Measurements from ENCODE around the gene INSYN2B. TPM values are rescaled to one million over a fixed set of nuclear protein-coding genes. Genes with fewer than 3 reads are reported as not detected.

The INSYN2B gene
- 1 to 10 TPM; 1.5 to 2.4 (median 2.1) TPM for polyA plus RNA-seq (ENCODE audit: insufficient read length in 4 of 4)

DNA sequence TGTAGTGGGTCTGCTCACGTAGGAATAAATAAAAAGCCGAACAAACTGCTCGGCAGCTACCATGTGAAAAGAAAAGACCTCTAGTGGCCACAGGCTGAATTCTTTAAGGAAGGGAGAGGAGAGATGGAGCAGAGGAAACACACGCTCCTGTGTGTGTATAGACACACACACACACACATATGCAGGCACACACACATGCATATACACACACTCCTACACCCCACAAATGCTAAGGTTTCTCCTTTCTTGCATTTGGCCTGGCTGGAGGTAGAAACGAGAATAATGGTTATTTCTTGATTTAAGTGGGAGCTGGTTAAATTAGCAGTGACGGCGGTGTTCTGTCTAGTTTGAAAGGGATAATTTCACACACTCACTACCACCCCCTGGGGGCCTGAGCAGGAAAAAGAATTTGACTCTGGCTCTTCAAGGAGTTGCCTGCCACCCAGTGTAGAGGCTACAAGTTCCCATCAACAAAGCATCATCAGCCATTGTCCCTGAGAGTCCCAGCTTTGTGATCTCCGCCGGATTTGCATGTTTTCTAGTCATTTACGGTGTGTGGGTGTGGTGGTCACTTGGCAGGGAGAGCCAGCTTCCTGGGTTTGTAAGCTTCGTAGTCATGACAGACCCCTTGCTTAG is at the start of gene INSYN2B:
Gene INSYN2B, minus strand, starts transcription at position 78 of the 636 bp plus-strand sequence. CDS start 96,597 bp downstream, outside the sequence.
- peak; percentile 81 to 87 (median 82) for DNase-seq (ENCODE audit: low read depth in 4 of 4, low spot score in 3 of 4)

DNA sequence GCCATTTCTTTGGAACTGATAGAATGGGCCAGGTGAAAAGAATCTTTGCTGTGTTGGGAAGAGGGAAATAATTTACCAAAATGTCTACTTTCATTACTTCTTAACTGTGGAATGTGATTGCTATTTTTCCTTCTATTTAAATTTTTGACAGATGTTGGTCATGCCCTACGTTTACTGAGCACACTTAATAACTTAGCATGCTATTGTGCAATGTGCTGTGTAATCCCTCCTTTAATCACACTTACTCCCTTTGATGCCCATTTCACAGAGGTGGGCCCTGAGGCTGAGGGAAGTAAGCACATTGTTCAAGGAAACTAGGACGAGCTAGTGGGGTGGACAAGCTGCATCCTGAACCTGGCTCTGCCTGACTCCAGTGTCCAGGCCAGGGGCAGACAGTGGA is 47.8 kb upstream of the INSYN2B start:
- no peak for DNase-seq (ENCODE audit: low read depth in 4 of 4, low spot score in 3 of 4)

DNA sequence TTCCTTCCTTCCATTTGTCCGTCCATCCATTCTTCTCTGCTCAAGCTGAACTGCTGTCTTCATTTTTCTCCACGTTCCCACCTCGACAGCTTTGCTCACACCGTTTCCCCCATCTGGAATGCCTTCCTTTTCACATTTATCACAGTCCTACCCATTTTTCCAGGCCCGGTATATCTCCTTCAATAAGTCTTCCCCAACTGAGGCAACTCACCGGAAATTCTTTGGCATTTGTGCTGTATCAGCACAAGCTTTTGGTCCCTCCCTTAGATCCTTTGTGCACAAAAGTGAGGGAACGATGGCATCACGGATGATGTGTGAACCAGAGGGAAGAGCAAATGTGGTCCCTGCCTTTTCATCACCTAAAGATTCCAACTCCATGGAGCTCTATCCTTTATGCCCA is 45.6 kb upstream of the INSYN2B start:
- no peak for DNase-seq (ENCODE audit: low read depth in 4 of 4, low spot score in 3 of 4)

DNA sequence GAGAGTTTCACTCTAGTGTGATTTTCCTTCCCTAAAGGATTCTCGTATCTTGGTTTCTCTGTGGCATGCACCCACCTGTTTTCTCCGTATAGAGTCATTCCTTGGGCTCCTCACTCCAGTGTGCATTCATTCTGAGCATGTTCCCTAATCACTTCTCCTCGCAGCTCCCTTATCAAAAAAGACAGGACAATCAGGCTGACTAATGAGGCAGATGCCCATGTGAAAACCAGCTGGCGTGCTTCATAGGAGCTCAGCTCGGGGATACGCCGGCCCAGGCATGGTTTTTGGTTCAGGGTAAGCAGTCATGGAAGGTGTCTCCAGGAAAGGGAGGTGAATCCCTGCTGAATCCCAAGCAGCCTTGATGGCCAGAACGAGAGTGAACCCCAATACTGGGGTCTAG is 41.2 kb upstream of the INSYN2B start:
- DNase-seq (ENCODE audit: low read depth in 4 of 4, low spot score in 3 of 4) = no peak

DNA sequence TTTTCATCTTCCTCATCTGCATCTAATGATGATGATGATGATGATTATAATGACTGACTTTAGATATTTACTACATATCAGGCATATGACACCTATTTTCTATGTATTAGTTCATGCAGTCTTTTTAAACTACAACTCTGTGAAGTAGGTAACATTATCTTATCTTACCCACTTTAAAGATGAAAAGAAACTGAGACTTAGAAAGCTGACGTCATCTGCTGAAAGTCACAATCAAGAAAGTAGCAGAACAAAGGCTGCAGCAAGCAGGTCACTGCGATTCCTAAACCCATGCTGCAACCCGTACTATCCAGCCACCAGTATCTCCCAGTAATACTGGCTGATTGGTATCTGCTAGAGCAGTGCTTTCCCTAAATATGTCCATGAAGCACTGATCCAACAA is 40.1 kb upstream of the INSYN2B start:
- no peak for DNase-seq (ENCODE audit: low read depth in 4 of 4, low spot score in 3 of 4)

DNA sequence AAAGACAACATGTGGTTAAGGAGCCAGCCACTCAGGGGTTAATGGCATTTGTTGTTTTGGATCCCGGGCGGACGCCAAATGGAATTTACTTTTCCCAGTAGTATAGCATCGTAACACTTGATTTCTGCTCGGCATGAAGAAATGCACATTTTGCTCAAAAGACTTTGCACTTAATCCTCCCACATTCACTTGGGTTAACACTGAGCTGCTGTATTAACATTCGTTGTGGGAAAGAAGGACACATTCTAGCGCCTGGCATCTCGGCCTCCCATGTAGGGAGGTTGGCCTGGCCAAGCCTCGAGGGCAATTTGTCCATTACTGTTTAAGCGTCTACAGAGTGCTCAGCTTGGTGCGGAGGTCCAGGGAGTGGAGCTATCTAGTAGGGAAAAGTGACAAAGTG is 32.3 kb upstream of the INSYN2B start:
- no peak for DNase-seq (ENCODE audit: low read depth in 4 of 4, low spot score in 3 of 4)

DNA sequence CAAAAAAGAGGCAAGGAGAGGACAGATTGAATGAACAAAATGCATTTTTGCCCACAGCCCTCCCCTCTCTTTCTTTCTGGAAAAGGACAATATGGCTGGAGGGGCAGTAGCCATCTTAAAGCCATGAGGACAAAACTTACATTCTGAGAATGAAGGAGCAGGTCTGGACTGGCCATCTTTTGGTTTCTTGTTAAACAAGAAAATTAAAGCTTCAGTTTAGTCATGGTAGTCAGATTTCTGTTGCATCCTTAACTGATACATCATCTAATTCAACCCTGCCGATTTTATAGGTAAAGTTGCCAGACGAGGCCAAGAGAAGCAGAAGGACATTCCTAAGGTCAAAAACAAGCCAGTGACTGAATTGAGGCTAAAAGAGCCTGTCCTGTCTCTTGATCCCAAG is 31.5 kb upstream of the INSYN2B start:
- DNase-seq (ENCODE audit: low read depth in 4 of 4, low spot score in 3 of 4) = no peak

DNA sequence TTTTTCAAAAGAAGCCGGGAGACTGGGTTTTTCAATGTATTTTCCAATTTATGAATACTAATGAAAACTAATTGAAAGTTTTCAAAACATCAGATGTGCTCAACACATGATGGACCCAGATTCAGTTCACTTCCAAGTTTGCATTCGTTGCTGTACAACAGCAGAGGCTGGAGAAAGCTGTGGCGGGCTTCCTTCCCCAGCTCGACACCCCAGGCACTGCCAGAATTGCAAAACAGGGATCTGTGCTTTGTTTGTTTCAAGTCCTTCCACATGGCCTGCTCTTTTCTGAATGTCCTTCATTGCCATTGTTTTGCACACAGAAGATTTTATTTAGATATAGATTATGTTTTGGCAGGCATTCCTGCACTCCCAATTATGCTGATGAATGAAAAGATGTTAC is 30.3 kb upstream of the INSYN2B start:
- DNase-seq (ENCODE audit: low read depth in 4 of 4, low spot score in 3 of 4) = no peak

DNA sequence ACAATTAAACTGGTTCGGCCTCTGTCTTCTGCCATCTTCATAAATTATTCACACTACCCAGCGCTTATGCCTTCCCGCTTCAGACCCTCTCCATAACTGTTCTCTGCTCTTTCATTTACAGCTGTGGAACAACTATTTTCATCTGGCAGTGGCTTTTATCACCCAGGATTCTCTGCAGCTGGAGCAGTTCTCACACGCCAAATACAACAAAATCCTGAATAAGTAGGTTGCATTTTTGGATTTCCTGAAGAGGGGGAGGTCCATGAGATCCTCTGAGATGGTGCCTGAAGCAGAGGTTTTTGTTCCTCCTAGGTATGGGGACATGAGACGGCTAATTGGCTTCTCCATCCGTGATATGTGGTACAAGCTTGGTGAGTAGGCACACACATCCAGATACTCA is 28.1 kb upstream of the INSYN2B start:
- no peak for DNase-seq (ENCODE audit: low read depth in 4 of 4, low spot score in 3 of 4)

DNA sequence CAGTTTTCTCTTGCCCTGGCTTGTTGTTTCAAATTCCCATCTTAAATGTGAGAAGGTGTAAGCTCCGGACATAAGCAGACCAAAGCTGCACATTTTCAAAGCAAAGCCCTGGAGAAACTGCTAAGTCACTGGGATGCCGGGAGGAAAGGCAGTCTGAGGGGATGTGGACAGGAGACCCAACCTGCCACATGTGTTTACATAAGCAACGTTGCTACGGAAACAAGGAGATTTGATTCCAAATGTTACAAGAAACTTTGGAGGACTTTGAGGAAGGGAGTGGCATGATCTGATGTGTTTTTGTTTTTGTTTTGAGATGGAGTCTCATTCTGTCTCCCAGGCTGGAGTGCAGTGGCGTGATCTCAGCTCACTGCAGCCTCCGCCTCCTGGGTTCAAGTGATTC is 25.7 kb upstream of the INSYN2B start:
- peak in 1 of 4 donors; percentile 36 for DNase-seq (ENCODE audit: low read depth in 4 of 4, low spot score in 3 of 4)

DNA sequence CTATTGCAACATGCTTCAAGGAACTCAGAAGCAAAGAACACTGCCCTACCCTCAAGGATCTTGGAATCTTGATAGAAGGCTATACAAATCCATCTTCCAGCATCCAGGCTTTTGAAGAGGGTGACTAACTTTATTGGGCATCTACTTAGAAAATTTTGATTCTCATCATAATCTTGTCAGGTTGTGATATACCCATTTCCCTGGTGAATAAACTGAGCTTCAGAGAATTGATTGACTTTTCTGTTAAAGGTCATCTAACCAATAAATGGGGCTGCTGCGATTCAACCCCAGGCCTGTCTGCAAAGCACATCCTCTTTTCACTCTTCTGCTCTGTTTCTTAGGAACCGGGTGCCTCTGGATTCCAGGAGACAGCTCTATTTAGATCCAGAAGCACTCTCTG is 19.9 kb upstream of the INSYN2B start:
- no peak for DNase-seq (ENCODE audit: low read depth in 4 of 4, low spot score in 3 of 4)

DNA sequence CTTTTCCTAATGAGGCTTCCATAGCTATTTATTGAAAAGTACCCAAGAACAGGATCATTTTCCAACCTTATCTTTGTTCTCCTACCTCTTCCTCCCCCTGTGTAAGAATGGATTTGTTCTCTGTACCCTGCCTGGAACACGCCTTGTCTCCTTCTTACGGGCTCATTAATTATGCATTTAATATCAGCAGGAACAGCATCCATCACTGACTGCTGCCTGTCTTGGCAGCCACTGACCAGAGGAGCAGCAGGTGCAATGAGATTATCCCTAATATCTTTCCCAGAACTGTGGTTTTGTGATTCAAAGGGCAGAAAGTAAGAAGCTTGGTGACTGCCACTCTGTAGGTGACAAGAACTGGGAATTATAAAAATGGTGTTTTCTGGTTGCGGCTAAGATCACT is 19.3 kb upstream of the INSYN2B start:
- DNase-seq (ENCODE audit: low read depth in 4 of 4, low spot score in 3 of 4) = no peak

DNA sequence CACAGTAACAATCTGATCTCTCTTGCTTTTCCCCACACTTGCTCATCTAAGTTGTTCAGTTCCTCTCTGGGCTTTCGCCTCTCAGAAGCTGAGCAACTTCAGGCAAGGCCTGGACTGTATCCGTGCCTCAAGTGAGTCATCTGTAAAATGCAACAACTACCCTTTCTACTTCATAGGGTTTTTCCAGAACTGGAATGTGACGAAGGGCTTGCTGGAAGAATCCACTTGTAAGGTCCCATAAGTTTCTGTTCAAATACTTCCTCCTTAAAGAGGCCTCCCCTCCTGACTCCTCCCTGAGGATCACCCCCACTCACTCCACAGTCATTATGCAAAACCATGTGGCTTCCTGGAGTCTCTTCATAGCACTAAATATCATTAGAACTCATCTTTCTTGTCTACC is 17.5 kb upstream of the INSYN2B start:
- no peak for DNase-seq (ENCODE audit: low read depth in 4 of 4, low spot score in 3 of 4)

DNA sequence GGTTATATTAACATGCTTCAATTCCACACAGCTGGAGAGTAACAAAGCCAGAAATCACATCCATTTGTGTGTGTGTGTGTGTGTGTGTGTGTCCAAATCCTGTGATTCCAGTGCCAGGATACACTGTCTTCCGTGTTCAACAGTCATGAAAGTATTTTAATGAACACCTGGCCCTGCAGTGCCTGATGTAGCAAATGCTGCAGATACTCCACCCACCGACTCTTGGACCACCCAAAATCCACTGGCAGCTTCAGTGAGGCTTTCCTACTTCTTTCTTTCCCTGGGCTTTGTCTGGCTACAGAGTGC is 13.1 kb upstream of the INSYN2B start:
- DNase-seq (ENCODE audit: low read depth in 4 of 4, low spot score in 3 of 4) = no peak

DNA sequence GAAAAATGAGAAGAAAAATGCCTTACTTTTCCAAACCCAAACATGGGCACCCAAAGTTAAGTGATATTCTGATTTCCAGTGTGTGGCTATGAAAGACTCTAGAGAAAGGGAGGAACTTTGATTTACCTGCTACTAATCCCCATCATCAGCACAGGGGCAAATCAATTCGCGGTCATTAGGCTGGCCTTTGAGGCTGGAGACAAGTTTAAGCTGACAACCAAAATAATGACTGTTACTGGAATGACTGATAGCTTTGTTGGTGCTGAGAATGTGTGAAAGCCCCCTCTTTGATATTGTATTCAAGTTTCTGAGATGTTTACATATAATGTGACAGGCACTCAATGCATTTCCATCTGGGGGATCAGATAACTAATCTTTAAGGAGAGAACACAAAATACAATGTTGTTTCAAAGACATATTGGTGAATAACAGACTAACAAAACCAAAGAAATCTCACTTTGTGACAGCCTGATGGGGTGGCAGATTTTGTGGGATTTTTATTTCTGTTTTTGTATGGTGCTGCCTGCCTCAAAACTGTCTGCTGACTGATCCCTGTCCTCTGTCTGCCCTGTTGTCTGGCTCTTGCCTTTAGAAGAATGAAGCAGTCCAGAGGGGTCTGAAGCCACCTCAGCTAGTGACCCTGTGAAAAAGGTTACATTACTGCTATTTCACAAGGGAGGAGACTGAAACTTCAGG is 12.6 kb upstream of the INSYN2B start:
- DNase-seq (ENCODE audit: low read depth in 4 of 4, low spot score in 3 of 4) = no peak

DNA sequence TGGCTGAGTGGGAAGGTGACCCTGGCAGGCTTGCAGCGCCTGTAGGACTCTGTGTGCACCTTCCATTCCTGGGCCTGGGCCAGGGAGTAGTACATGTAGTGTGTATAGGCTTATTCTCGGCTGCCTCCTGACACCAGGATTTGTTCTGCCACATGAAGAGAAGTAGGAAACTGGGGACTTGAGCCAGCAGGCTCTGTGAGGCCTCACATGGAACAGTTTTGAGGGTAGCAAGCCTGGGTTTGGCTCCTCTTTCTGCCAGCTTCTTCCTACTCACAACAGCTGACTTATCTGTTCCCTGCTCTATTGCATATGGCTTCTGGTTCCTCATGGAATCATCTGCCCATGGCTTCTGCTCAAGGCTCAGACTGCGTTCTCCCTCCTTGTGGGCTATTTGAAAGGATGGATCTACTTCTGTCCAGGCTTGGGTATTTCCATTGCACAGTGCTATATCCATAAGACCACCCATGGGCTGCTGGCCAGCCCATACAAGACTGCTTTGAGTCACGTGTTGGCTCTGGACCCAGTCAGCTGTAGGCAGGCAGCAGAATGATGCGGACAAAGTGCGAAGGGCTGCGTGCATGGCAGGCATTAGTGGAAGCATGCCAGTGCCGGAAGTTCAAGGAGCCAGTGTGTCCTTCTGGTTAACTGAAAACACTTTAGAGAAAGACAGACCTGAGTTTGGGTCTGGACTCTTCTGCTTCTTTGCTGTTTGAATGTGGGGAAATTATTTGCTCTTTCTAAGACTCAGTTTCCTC is 11.0 kb upstream of the INSYN2B start:
- DNase-seq (ENCODE audit: low read depth in 4 of 4, low spot score in 3 of 4) = no peak

DNA sequence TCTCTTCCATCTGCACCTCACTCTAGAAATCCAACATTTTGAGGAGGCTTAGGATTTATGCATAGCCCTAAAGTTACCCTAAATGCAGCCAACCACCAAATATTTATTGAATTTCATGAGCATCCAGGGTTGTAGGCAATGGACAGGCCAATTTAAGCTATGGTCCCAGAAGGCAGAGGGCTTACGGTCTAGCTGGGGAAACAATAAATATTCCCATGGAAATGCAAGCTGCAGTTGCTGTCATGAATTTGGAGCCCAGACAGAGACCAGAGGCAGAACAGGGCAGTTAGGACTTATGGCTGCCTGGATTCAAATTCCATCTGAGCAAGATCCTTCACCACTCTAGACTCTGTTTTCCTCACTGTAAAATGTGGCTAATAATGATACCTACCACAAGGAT is 9.1 kb upstream of the INSYN2B start:
- DNase-seq (ENCODE audit: low read depth in 4 of 4, low spot score in 3 of 4) = no peak

DNA sequence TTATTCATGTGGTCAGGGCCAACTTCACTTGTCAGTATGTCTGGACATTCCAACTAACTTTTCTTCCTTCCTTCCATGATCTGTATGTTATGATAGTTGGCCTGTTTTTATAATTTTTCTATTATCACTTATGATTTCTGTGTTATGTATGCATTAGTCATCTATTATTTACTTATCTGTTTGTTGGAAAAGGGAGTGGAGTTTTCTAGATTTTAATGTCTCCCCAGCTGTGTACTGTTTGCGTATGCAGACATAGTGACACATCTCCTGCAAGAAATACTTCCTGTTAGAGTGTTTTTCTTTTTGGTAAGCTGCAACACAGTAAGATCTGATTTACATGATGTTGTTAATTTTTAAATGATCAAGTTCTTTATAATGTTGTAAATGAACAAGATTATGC is 8.7 kb upstream of the INSYN2B start:
- DNase-seq (ENCODE audit: low read depth in 4 of 4, low spot score in 3 of 4) = no peak

DNA sequence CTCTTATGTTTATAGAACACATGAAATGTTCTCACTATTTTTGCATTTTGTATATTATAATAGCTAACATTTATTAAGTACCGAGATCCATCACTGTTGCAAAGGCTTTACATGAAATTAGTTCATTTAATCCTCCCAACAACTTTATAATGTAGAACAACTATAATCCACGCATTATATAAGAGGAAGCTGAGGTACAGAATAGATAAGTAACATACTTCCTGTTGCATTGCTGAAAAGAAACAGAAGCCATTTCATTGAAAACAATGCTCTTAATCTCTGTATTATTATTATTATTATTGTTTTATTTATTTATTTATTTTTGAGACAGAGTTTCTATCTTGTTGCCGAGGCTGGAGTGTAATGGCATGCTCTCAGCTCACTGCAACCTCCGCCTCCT is 7.9 kb upstream of the INSYN2B start:
- no peak for DNase-seq (ENCODE audit: low read depth in 4 of 4, low spot score in 3 of 4)

DNA sequence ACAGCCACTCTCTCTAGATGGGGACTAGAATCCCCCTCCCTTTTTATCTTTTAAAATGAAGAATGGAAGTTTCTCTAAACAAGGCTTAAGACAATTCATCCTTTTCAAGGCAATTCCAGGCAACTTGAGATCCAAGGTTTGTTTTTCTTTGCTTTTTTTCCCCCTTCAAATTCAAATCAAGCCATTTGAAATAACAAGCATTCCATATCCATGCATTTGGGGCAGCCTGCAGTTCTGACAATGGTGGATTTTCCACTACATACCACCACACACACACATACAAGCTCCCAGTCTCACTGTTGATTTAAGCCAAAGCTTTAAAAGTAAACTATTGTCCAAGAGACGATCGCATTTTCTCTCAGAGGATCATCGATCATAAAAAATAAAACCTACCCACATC is 424 bp downstream of the INSYN2B start:
- DNase-seq (ENCODE audit: low read depth in 4 of 4, low spot score in 3 of 4) = no peak

DNA sequence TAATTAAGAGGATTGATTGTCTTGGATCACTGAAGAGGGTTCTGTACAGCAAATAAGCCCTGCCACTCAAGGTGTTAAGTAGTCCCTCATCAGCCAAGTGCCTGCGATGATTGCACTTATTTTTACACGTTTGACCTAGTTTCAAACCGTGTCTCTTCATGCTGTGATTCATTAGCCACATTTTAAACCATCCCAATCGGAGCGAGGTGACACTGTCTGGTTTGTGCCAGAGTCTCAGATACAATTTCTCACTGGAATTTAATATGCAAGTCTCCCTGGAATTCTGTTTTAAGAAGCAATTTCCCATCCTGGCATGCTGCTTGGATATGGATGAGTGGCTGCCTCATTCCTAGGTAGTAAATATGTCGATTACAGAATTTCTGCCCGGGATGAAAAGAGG is 1.6 kb downstream of the INSYN2B start:
- DNase-seq (ENCODE audit: low read depth in 4 of 4, low spot score in 3 of 4) = no peak
